Body of pancreas (tissue), 4 donors: ENCODE data around the gene IPO4. TPM values are rescaled to one million over a fixed set of nuclear protein-coding genes. Genes with fewer than 3 reads are reported as not detected.

ENCODE experiments used
- ATAC-seq: fragments of 150-250 bp; one replicate; pipeline ENCODE4 v1.9.1; 2016
- DNase-seq, 4 donors: peaks; one replicate each; pipeline ENCODE4 v3.0.0-alpha.2; 2019
- H3K27ac ChIP-seq, 4 donors: fragments of 200-600 bp; sonication (generic); 1 replicate in 3 of 4; 2 replicates in 1 of 4; pipeline versions ENCODE4 v1.5.1 to v1.6.1; 2016 to 2019; ENCODE audit warnings: mild to moderate bottlenecking in 1 of 4, mixed read lengths in 1 of 4, moderate library complexity in 1 of 4
- H3K27me3 ChIP-seq, 2 donors: fragments of 200-600 bp; sonication (generic); one replicate each; pipeline ENCODE4 v1.6.0; 2016; ENCODE audit warnings: mild to moderate bottlenecking in 1 of 2
- H3K36me3 ChIP-seq, 2 donors: fragments of 200-600 bp; sonication (generic); replicated peaks in 1 of 2; 2 replicates each; pipeline ENCODE4 v1.5.1; 2016; ENCODE audit warnings: low read depth in 2 of 2; ENCODE audit not compliant: insufficient read depth in 1 of 2
- H3K4me1 ChIP-seq: fragments of 200-600 bp; sonication (generic); one replicate; pipeline ENCODE4 v1.6.0; 2016
- H3K4me3 ChIP-seq, 2 donors: fragments of 200-600 bp; sonication (generic); 1 replicate in 1 of 2; 2 replicates in 1 of 2; pipeline ENCODE4 v1.5.1; 2016 to 2019
- H3K9me3 ChIP-seq, 3 donors: fragments of 200-600 bp; sonication (generic); 1 replicate in 2 of 3; 2 replicates in 1 of 3; pipeline ENCODE4 v1.5.1; 2016
- CTCF ChIP-seq, 7 experiments: fragments of 450-650 bp in 4 of 7; fragments of 200-600 bp in 3 of 7; sonication (generic) in 3 of 7; IDR thresholded peaks; one replicate each; pipeline ENCODE4 v1.5.1; 2016 to 2019; ENCODE audit warnings: antibody characterized with exemption in 7 of 7
- POLR2A ChIP-seq, 3 donors: fragments of 450-650 bp; IDR thresholded peaks; one replicate each; pipeline ENCODE4 v1.6.1; 2016; ENCODE audit warnings: antibody characterized with exemption in 3 of 3, mild to moderate bottlenecking in 2 of 3
- WGBS, 2 donors: methylation state at CpG; one replicate each; pipeline ENCODE4 v1.1.5; 2017; 5-methylcytosine and 5-hydroxymethylcytosine counted together
- intact Hi-C: fragments of 100-400 bp; cut with DNase I; formaldehyde crosslinking; loops from one replicate; pipeline ENCODE4 v1.15.1; 2023
- total RNA-seq, 2 donors: library from RNA; depleted of rRNA; stranded (reverse); fragments of >200 nt; gene quantifications; one replicate each; pipeline ENCODE4 v1.1.0, GENCODE V29; 2016

The IPO4 gene
- total RNA-seq, 2 donors from 2014 or later, result 30.4 to 73.5 TPM

GRCh38 chr14:24162093-24162492 is 26.5 kb downstream of the IPO4 start:
- WGBS, 2 donors, result 52 to 58% methylated on average over 8 of the region's 8 CpGs
- no peaks in the 10 kb centered on the region for H3K27me3 ChIP-seq
- H3K27ac ChIP-seq, result peak overlapping the region in 3 of 4 donors; percentile 79 to 89 (median 88)
- no peak for TF ChIP-seq POLR2A (IDR thresholded peaks at IDR 0.05)
- no peak for TF ChIP-seq CTCF (IDR thresholded peaks at IDR 0.05)
- intact Hi-C loops, result loop anchor here (10.0 kb wide), 1 partner anchor 107 kb away; the partner anchor contains the start of gene CARMIL3
- ATAC-seq, result no peak
- H3K9me3 ChIP-seq, result no peaks in the 10 kb centered on the region
- H3K4me1 ChIP-seq, result peaks cover 35% of the 10 kb centered on the region
- no peak for DNase-seq
- H3K4me3 ChIP-seq, result peak overlapping the region in 1 of 2 donors; percentile 39
- peaks cover 7 to 38% of the 10 kb centered on the region in 2 donors for H3K36me3 ChIP-seq

GRCh38 chr14:24160850-24161804 is 27.5 kb downstream of the IPO4 start, which contains the start of gene IRF9:
Gene IRF9, plus strand, starts transcription at chr14:24161265. Its CDS starts 880 bp downstream, at chr14:24162145.
- 1 to 2% methylated on average over 11 to 12 of the region's 12 CpGs for WGBS, 2 donors
- H3K9me3 ChIP-seq, result no peaks in the 10 kb centered on the region
- ATAC-seq, result peak; percentile 95

GRCh38 chr14:24160499-24160849 is 28.1 kb downstream of the IPO4 start:
- WGBS, 2 donors, result 85 to 92% methylated on average over 4 of the region's 4 CpGs
- H3K4me3 ChIP-seq, result no peak overlapping the region
- ATAC-seq (no peak), DNase-seq (no peak)
- H3K4me1 ChIP-seq, result peaks cover 35% of the 10 kb centered on the region
- peak overlapping the region; percentile 79 to 89 (median 84) for H3K27ac ChIP-seq
- no peaks in the 10 kb centered on the region for H3K9me3 ChIP-seq
- no peaks in the 10 kb centered on the region for H3K27me3 ChIP-seq
- H3K36me3 ChIP-seq, result peaks cover 10 to 42% of the 10 kb centered on the region in 2 donors
- TF ChIP-seq POLR2A (IDR thresholded peaks at IDR 0.05), result no peak
- TF ChIP-seq CTCF (IDR thresholded peaks at IDR 0.05), result no peak
- intact Hi-C loops, result loop anchor here (10.0 kb wide), 1 partner anchor 106 kb away; the partner anchor contains the start of gene CARMIL3

More at GRCh38 chr14:24160850-24161804, 27.5 kb downstream of the IPO4 start, which contains the start of gene IRF9:
- TF ChIP-seq CTCF (IDR thresholded peaks at IDR 0.05), result peak; percentile 91 to 99 (median 98)
- peak; percentile 10 to 81 (median 79) for TF ChIP-seq POLR2A (IDR thresholded peaks at IDR 0.05)
- H3K27ac ChIP-seq, result peak within 1 kb of the TSS; percentile 79 to 89 (median 84)
- DNase-seq, result peak; percentile 97 to 98 (median 98)
- no peaks in the 10 kb centered on the region for H3K27me3 ChIP-seq
- peaks cover 10 to 44% of the 10 kb centered on the region in 2 donors for H3K36me3 ChIP-seq
- peaks cover 35% of the 10 kb centered on the region for H3K4me1 ChIP-seq
- intact Hi-C loops, result loop anchor here (10.0 kb wide), 1 partner anchor 106 kb away; the partner anchor contains the start of gene CARMIL3
- H3K4me3 ChIP-seq, result peak within 1 kb of the TSS; percentile 39 to 48

DNA sequence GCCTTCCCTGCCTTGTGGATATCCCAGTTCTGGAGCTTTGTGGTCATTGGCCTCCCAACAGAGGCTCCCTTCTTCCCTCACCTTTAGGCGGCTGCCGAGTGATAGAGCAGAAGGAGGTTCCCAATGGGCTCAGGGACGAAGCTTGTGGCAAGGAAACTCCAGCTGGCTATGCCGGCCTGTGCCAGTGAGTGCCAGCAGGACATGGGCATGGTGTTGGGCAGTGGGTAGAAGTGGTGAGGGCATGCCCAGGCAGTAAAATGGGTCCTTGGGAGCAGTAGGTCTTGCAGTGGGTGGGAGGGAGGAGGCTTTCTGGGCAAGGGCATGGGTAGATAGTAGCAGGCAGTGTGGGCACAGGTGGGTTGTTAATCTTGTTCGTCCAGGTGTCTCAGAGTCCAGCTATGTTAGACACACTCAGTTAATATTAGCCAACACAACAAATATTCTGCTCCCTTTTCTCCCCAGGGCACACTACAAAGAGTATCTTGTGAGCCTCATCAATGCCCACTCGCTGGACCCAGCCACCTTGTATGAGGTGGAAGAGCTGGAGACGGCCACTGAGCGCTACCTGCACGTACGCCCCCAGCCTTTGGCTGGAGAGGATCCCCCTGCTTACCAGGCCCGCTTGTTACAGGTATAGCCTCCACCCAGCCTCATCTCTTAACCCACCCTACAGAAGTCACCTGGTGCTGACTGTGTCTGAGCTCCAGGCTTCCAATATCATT is 28.7 kb downstream of the IPO4 start:
- intact Hi-C loops, result loop anchor here (10.0 kb wide), 1 partner anchor 105 kb away; the partner anchor contains the start of gene CARMIL3
- ATAC-seq (no peak), DNase-seq (no peak)
- Histone ChIP-seq H3K4me3 (no peak overlapping the region), H3K27ac (peak overlapping the region in 3 of 4 donors; percentile 79 to 89 (median 88)), H3K4me1 (peaks cover 35% of the 10 kb centered on the region), H3K27me3 (no peaks in the 10 kb centered on the region), H3K36me3 (peaks cover 10 to 42% of the 10 kb centered on the region in 2 donors), H3K9me3 (no peaks in the 10 kb centered on the region)
- WGBS, 2 donors, result 71 to 73% methylated on average over 11 of the region's 11 CpGs
- TF ChIP-seq POLR2A (IDR thresholded peaks at IDR 0.05) (no peak), CTCF (IDR thresholded peaks at IDR 0.05) (no peak)
